HCT116 (cell line): Measurements from ENCODE around the gene TMCO6. TPM values are rescaled to one million over a fixed set of nuclear protein-coding genes. Genes with fewer than 3 reads are reported as not detected.
A peak's percentile ranks its signal among the peaks of the same experiment; 100 is the strongest.

ENCODE experiments used
- ATAC-seq: fragments of 200-7000 bp; cut with Tn5 transposase; 2 replicates; pipeline ENCODE4 v1.9.1; 2020; ENCODE audit warnings: mild to moderate bottlenecking, moderate library complexity
- BruUV-seq: library from RNA; stranded (reverse); fragments of 400-500 nt; replicated peaks from 2 replicates; lab custom pipeline; 2021; lab: Mats Ljungman, UMichigan
- CTCF ChIA-PET: fragments of 300-600 bp; sonication (Branson Sonifier 250); formaldehyde crosslinking; loops from one replicate; lab custom pipeline; 2021; ENCODE audit warnings: antibody characterized with exemption; lab: Charles Lee
- POLR2A ChIA-PET: fragments of 300-600, 350-600 bp; sonication (Branson Sonifier 250); formaldehyde crosslinking; loops from one replicate; lab custom pipeline; 2021; ENCODE audit warnings: antibody characterized with exemption; lab: Charles Lee
- RAD21 ChIA-PET, 2 experiments: fragments of 300-600 bp; sonication (Branson Sonifier 250); formaldehyde crosslinking; loops; one replicate each; lab custom pipeline; 2023; ENCODE audit warnings: low total read pairs in 2 of 2; ENCODE audit not compliant: uncharacterized antibody in 2 of 2, unreplicated experiment in 2 of 2, low non-redundant PET in 1 of 2; lab: Charles Lee
- DNase-seq: peaks from one replicate; pipeline ENCODE4 v3.0.0-alpha.2; 2010; ENCODE audit warnings: low read depth, low spot score
- H2AFZ ChIP-seq: fragments of 200-600 bp; shearing (Covaris generic), sonication (generic); 2 replicates; pipeline ENCODE4 v1.6.1; 2017; ENCODE audit warnings: low read depth, mixed run types, mixed read lengths, antibody characterized with exemption, low read length; ENCODE audit not compliant: poor library complexity, severe bottlenecking
- H3K27ac ChIP-seq: 2 replicates; pipeline ENCODE4 v1.5.1; 2012; ENCODE audit warnings: low read depth, low read length
- H3K27me3 ChIP-seq: fragments of 200-600 bp; sonication (generic); 2 replicates; pipeline ENCODE4 v1.6.1; 2016; ENCODE audit warnings: mixed run types, low read length, mixed read lengths; ENCODE audit not compliant: insufficient read depth
- H3K36me3 ChIP-seq, 2 experiments: fragments of 200-500 bp in 1 of 2; fragments of 200-600 bp in 1 of 2; sonication (Bioruptor generic) in 1 of 2; sonication (generic) in 1 of 2; 2 replicates each; pipeline versions ENCODE4 v1.5.1 to v1.6.1; 2014 to 2016; ENCODE audit warnings: low read length in 2 of 2, inconsistent platforms in 1 of 2, mixed read lengths in 1 of 2, mixed run types in 1 of 2; ENCODE audit not compliant: insufficient read depth in 2 of 2, control insufficient read depth in 1 of 2
- H3K4me1 ChIP-seq, 2 experiments: fragments of 200-600 bp in 1 of 2; sonication (generic) in 1 of 2; 2 replicates each; pipeline versions ENCODE4 v1.5.1 to v1.6.1; 2012 to 2017; ENCODE audit warnings: low read length in 2 of 2, inconsistent platforms in 1 of 2, mild to moderate bottlenecking in 1 of 2, mixed read lengths in 1 of 2, mixed run types in 1 of 2, moderate library complexity in 1 of 2; ENCODE audit not compliant: insufficient read depth in 2 of 2, control insufficient read depth in 1 of 2
- H3K4me2 ChIP-seq: fragments of 200-600 bp; sonication (generic); 2 replicates; pipeline ENCODE4 v1.6.1; 2017; ENCODE audit warnings: mixed run types, low read length, mixed read lengths
- H3K4me3 ChIP-seq, 2 experiments: fragments of 200-600 bp in 1 of 2; sonication (generic) in 1 of 2; replicated peaks in 1 of 2; 2 replicates each; pipeline ENCODE4 v1.5.1; 2011 to 2016; ENCODE audit warnings: low read length in 2 of 2, control low read depth in 1 of 2, low read depth in 1 of 2, mild to moderate bottlenecking in 1 of 2, mixed read lengths in 1 of 2, mixed run types in 1 of 2
- H3K79me2 ChIP-seq: fragments of 200-600 bp; sonication (generic); 2 replicates; pipeline ENCODE4 v1.6.1; 2017; ENCODE audit warnings: mild to moderate bottlenecking, mixed run types, low read length, moderate library complexity, mixed read lengths; ENCODE audit not compliant: insufficient read depth
- H3K9ac ChIP-seq: fragments of 200-600 bp; sonication (generic); 2 replicates; pipeline ENCODE4 v1.6.1; 2016; ENCODE audit warnings: low read length, mixed read lengths
- H3K9me2 ChIP-seq: fragments of 200-600 bp; sonication (generic), shearing (Covaris generic); 2 replicates; pipeline ENCODE4 v1.6.1; 2017; ENCODE audit warnings: mixed run types, mild to moderate bottlenecking, moderate library complexity; ENCODE audit not compliant: insufficient read depth
- H3K9me3 ChIP-seq, 2 experiments: fragments of 200-500 bp in 1 of 2; fragments of 200-600 bp in 1 of 2; sonication (Bioruptor generic) in 1 of 2; sonication (generic) in 1 of 2; 2 replicates each; pipeline ENCODE4 v1.6.1; 2014 to 2017; ENCODE audit warnings: low read length in 2 of 2, mixed read lengths in 2 of 2, inconsistent platforms in 1 of 2, low read depth in 1 of 2, mild to moderate bottlenecking in 1 of 2, mixed run types in 1 of 2, moderate library complexity in 1 of 2; ENCODE audit not compliant: control insufficient read depth in 1 of 2, insufficient read depth in 1 of 2
- H4K20me1 ChIP-seq: fragments of 200-600 bp; sonication (generic), shearing (Covaris generic); 2 replicates; pipeline ENCODE4 v1.6.1; 2017; ENCODE audit warnings: mixed run types, mild to moderate bottlenecking, moderate library complexity; ENCODE audit not compliant: insufficient read depth
- ATF3 ChIP-seq: IDR thresholded peaks from 2 replicates; pipeline ENCODE4 v1.6.1; 2012
- CBX3 ChIP-seq: IDR thresholded peaks from 2 replicates; pipeline ENCODE4 v1.6.1; 2012; ENCODE audit warnings: low read depth
- CEBPB ChIP-seq: IDR thresholded peaks from 2 replicates; pipeline ENCODE4 v1.6.1; 2012; ENCODE audit warnings: low read depth
- CTCF ChIP-seq, 3 experiments: fragments of 200-600 bp in 1 of 3; sonication (generic) in 1 of 3; IDR thresholded peaks in 2 of 3; conservative IDR thresholded peaks in 1 of 3; 2 replicates each; pipeline ENCODE4 v1.5.1; 2012 to 2017; ENCODE audit warnings: low read depth in 2 of 3, low read length in 2 of 3, antibody characterized with exemption in 1 of 3, borderline replicate concordance in 1 of 3, control low read depth in 1 of 3, mild to moderate bottlenecking in 1 of 3, mixed read lengths in 1 of 3, mixed run types in 1 of 3, moderate library complexity in 1 of 3; ENCODE audit not compliant: insufficient read depth in 1 of 3
- EGR1 ChIP-seq: IDR thresholded peaks from 2 replicates; pipeline ENCODE4 v1.6.1; 2012; ENCODE audit warnings: low read depth
- ELF1 ChIP-seq: IDR thresholded peaks from 2 replicates; pipeline ENCODE4 v1.6.1; 2012; ENCODE audit warnings: low read depth, borderline replicate concordance
- EZH2 ChIP-seq: fragments of 200-600 bp; sonication (generic); IDR thresholded peaks from 2 replicates; pipeline ENCODE4 v1.6.1; 2017; ENCODE audit warnings: antibody characterized with exemption, mixed run types
- EZH2phosphoT487 ChIP-seq: fragments of 200-600 bp; IDR thresholded peaks from 2 replicates; pipeline ENCODE4 v1.6.1; 2018; ENCODE audit warnings: antibody characterized with exemption, borderline replicate concordance
- FOSL1 ChIP-seq: IDR thresholded peaks from 2 replicates; pipeline ENCODE4 v1.6.1; 2012; ENCODE audit warnings: low read depth
- JUND ChIP-seq: IDR thresholded peaks from 2 replicates; pipeline ENCODE4 v1.6.1; 2012
- MAX ChIP-seq: IDR thresholded peaks from 2 replicates; pipeline ENCODE4 v1.6.1; 2012
- POLR2A ChIP-seq: IDR thresholded peaks from 2 replicates; pipeline ENCODE4 v1.7.0; 2011; ENCODE audit warnings: borderline replicate concordance; ENCODE audit not compliant: insufficient read depth, insufficient read length; ENCODE audit errors: extremely low read depth
- POLR2AphosphoS5 ChIP-seq: IDR thresholded peaks from 2 replicates; pipeline ENCODE4 v1.6.1; 2011; ENCODE audit warnings: mild to moderate bottlenecking, low read depth, low read length, moderate library complexity
- RAD21 ChIP-seq: IDR thresholded peaks from 2 replicates; pipeline ENCODE4 v1.6.1; 2012; ENCODE audit warnings: low read depth, mild to moderate bottlenecking
- SIN3A ChIP-seq: IDR thresholded peaks from 2 replicates; pipeline ENCODE4 v1.6.1; 2012; ENCODE audit warnings: low read depth
- SP1 ChIP-seq: IDR thresholded peaks from 2 replicates; pipeline ENCODE4 v1.6.1; 2012; ENCODE audit warnings: low read depth
- SRF ChIP-seq: IDR thresholded peaks from 2 replicates; pipeline ENCODE4 v1.6.1; 2012; ENCODE audit warnings: low read depth
- TCF7L2 ChIP-seq: IDR thresholded peaks from 2 replicates; pipeline ENCODE4 v1.7.0; 2011; ENCODE audit warnings: borderline replicate concordance, inconsistent platforms; ENCODE audit not compliant: insufficient read depth, insufficient read length; ENCODE audit errors: extremely low read depth
- YY1 ChIP-seq: IDR thresholded peaks from 2 replicates; pipeline ENCODE4 v1.6.1; 2011; ENCODE audit warnings: low read length, low read depth, moderate library complexity, mild to moderate bottlenecking; ENCODE audit not compliant: insufficient replicate concordance; ENCODE audit errors: extremely low read depth
- ZBTB33 ChIP-seq: IDR thresholded peaks from 2 replicates; pipeline ENCODE4 v1.6.1; 2011; ENCODE audit warnings: mild to moderate bottlenecking, low read length, moderate library complexity; ENCODE audit not compliant: insufficient replicate concordance; ENCODE audit errors: extremely low read depth
- ZFX ChIP-seq: fragments of 450-650 bp; IDR thresholded peaks from 2 replicates; pipeline ENCODE4 v1.6.1; 2017
- ZNF274 ChIP-seq: fragments of 200-500 bp; sonication (Bioruptor generic); IDR thresholded peaks from 2 replicates; pipeline ENCODE4 v1.6.1; 2014; ENCODE audit warnings: mild to moderate bottlenecking, low read depth, low read length, inconsistent platforms
- intact Hi-C: fragments of 100-400 bp; cut with micrococcal nuclease; formaldehyde crosslinking; loops from 2 replicates; pipeline ENCODE4 v1.10.0; 2022
- total RNA-seq: library from RNA; stranded (reverse); gene quantifications from one replicate; pipeline ENCODE4 v1.2.1, GENCODE V29; 2021; ENCODE audit not compliant: unreplicated experiment

Gene TMCO6
- total RNA-seq, 1 experiment from 2014 or later: 28.0 TPM

GRCh38 chr5:140664359-140665119 lies 25.3 kb downstream of the TMCO6 start, which contains the start of gene WDR55:
Gene WDR55 (plus strand): TSS chr5:140664904. CDS start chr5:140664913, 9 bp downstream.
- POLR2A ChIA-PET: interaction anchor here (0.6 to 3.5 kb wide), 2 partner anchors 17 to 1354 kb away, joined by 3 to 17 read pairs; partner anchors contain the start of genes IK and NDUFA2
- RAD21 ChIA-PET: no interaction called here
- TSS peak; percentile 94 for BruUV-seq
- Histone ChIP-seq H4K20me1 (no peaks in the 10 kb centered on the region), H3K9me3 (no peaks in the 10 kb centered on the region), H3K9ac (peak within 1 kb of the TSS; percentile 83), H3K27me3 (no peaks in the 10 kb centered on the region), H3K9me2 (no peaks in the 10 kb centered on the region), H3K4me1 (peaks cover 2 to 16% of the 10 kb centered on the region in 2 experiments; a peak in 2 of 4 replicates), H2AFZ (no peak within 1 kb of the TSS), H3K36me3 (peaks cover 36 to 53% of the 10 kb centered on the region in 2 experiments), H3K27ac (peak within 1 kb of the TSS; percentile 74), H3K79me2 (peaks cover 48% of the 10 kb centered on the region), H3K4me2 (peak within 1 kb of the TSS; percentile 86), H3K4me3 (peak within 1 kb of the TSS; percentile 94 to 96)
- CTCF ChIA-PET: no interaction called here
- intact Hi-C loops: loop anchor here (1.0 to 2.0 kb wide), 3 partner anchors 17 to 54 kb away; partner anchors contain the start of genes HARS1, HARS2, IK and NDUFA2
- peak; percentile 83 for DNase-seq
- peak; percentile 95 for ATAC-seq
- TF ChIP-seq EZH2phosphoT487 (no peak), FOSL1 (no peak), ZFX (no peak; the same call in 1 of the 2 replicates), CBX3 (no peak), YY1 (peak; percentile 61), SP1 (peak; percentile 62), EGR1 (peak; percentile 87), JUND (no peak), RAD21 (no peak), ELF1 (peak; percentile 86), ATF3 (no peak), ZNF274 (no peak), CEBPB (no peak), SRF (no peak), CTCF (IDR thresholded peaks at IDR 0.05 in 2 of 3, conservative IDR thresholded peaks at IDR 0.05 in 1 of 3; ENCODE audit: borderline replicate concordance in 1 of 3, insufficient read depth in 1 of 3, low read depth in 2 of 3, low read length in 2 of 3) (no peak), EZH2 (no peak), TCF7L2 (peak; percentile 6), SIN3A (peak; percentile 80), POLR2AphosphoS5 (peak; percentile 96), POLR2A (peak; percentile 85), MAX (peak; percentile 79), ZBTB33 (no peak)
